IMR-90 (cell line): ENCODE measurements around the gene PLIN4. TPM values are rescaled to one million over a fixed set of nuclear protein-coding genes. Genes with fewer than 3 reads are reported as not detected.

Source experiments
- ATAC-seq: fragments of 200-7000 bp; cut with Tn5 transposase; 2 replicates; pipeline ENCODE4 v1.9.1; 2020; ENCODE audit warnings: low read depth, mild to moderate bottlenecking, moderate library complexity
- BruUV-seq: library from RNA; stranded (reverse); fragments of 400-500 nt; replicated peaks from 2 replicates; lab custom pipeline; 2021; lab: Mats Ljungman, UMichigan
- CTCF ChIA-PET: fragments of 300-600 bp; formaldehyde crosslinking; extraction: SDS; loops from one replicate; lab custom pipeline; 2021; ENCODE audit warnings: antibody characterized with exemption; lab: Yijun Ruan, JAX
- POLR2A ChIA-PET: fragments of 300-600 bp; sonication (Branson Sonifier 250); formaldehyde crosslinking; loops from one replicate; lab custom pipeline; 2022; ENCODE audit warnings: antibody characterized with exemption; ENCODE audit not compliant: unreplicated experiment; lab: Charles Lee
- DNase-seq: peaks from one replicate; pipeline ENCODE4 v3.0.0; 2013
- H2AFZ ChIP-seq: replicated peaks from 2 replicates; pipeline ENCODE3; 2013; ENCODE audit warnings: low read length, mild to moderate bottlenecking; ENCODE audit not compliant: poor library complexity
- H2AK5ac ChIP-seq: 2 replicates; pipeline ENCODE4 v1.6.1; 2013; ENCODE audit warnings: low read depth, low read length, inconsistent platforms
- H2AK9ac ChIP-seq: replicated peaks from 2 replicates; pipeline ENCODE3; 2013; ENCODE audit warnings: mild to moderate bottlenecking, low read depth, low read length, moderate library complexity; ENCODE audit not compliant: poor library complexity
- H2BK120ac ChIP-seq: 2 replicates; pipeline ENCODE4 v1.6.1; 2013; ENCODE audit warnings: low read depth, low read length, inconsistent platforms
- H2BK15ac ChIP-seq: 3 replicates; pipeline ENCODE4 v1.6.1; 2013; ENCODE audit warnings: low read depth, low read length, inconsistent platforms
- H2BK20ac ChIP-seq: 2 replicates; pipeline ENCODE4 v1.6.1; 2013; ENCODE audit warnings: low read depth, mild to moderate bottlenecking, inconsistent platforms, low read length, moderate library complexity
- H2BK5ac ChIP-seq: 2 replicates; pipeline ENCODE4 v1.6.1; 2013; ENCODE audit warnings: mild to moderate bottlenecking, low read depth, low read length, inconsistent platforms; ENCODE audit not compliant: poor library complexity, severe bottlenecking
- H3K14ac ChIP-seq: replicated peaks from 2 replicates; pipeline ENCODE4 v1.6.1; 2013; ENCODE audit warnings: low read depth, low read length, inconsistent platforms
- H3K18ac ChIP-seq: 2 replicates; pipeline ENCODE4 v1.6.1; 2013; ENCODE audit warnings: low read depth, low read length, control low read depth
- H3K23ac ChIP-seq: 2 replicates; pipeline ENCODE4 v1.6.1; 2013; ENCODE audit warnings: low read depth, low read length, inconsistent platforms
- H3K27ac ChIP-seq: 2 replicates; pipeline ENCODE4 v1.5.1; 2013; ENCODE audit warnings: mild to moderate bottlenecking, control low read depth, low read length; ENCODE audit not compliant: insufficient read depth
- H3K27me3 ChIP-seq: 2 replicates; pipeline ENCODE4 v1.6.1; 2013; ENCODE audit warnings: low read length; ENCODE audit not compliant: control insufficient read depth, insufficient read depth
- H3K36me3 ChIP-seq: 2 replicates; pipeline ENCODE4 v1.6.1; 2013; ENCODE audit warnings: low read length, mixed read lengths; ENCODE audit not compliant: control insufficient read depth, insufficient read depth
- H3K4ac ChIP-seq: 2 replicates; pipeline ENCODE4 v1.6.1; 2013; ENCODE audit warnings: low read depth, low read length, inconsistent platforms
- H3K4me1 ChIP-seq: 2 replicates; pipeline ENCODE4 v1.6.1; 2013; ENCODE audit warnings: low read length, mixed read lengths; ENCODE audit not compliant: control insufficient read depth, insufficient read depth
- H3K4me2 ChIP-seq: 2 replicates; pipeline ENCODE4 v1.6.1; 2013; ENCODE audit warnings: low read depth, mild to moderate bottlenecking, control low read depth, low read length, moderate library complexity
- H3K4me3 ChIP-seq: 2 replicates; pipeline ENCODE4 v1.5.1; 2013; ENCODE audit warnings: low read depth, mild to moderate bottlenecking, control low read depth, low read length, moderate library complexity; ENCODE audit not compliant: insufficient read depth
- H3K56ac ChIP-seq: 2 replicates; pipeline ENCODE4 v1.6.1; 2013; ENCODE audit warnings: low read length, inconsistent platforms; ENCODE audit not compliant: insufficient read depth; ENCODE audit errors: extremely low read depth
- H3K79me1 ChIP-seq, 2 experiments: 2 replicates each; pipeline ENCODE4 v1.6.1; 2013; ENCODE audit warnings: low read length in 2 of 2, inconsistent platforms in 1 of 2, low read depth in 1 of 2
- H3K9ac ChIP-seq: 2 replicates; pipeline ENCODE4 v1.6.1; 2013; ENCODE audit warnings: low read depth, low read length, control low read depth
- H3K9me1 ChIP-seq: 2 replicates; pipeline ENCODE4 v1.6.1; 2013; ENCODE audit warnings: low read length, inconsistent platforms; ENCODE audit not compliant: insufficient read depth
- H3K9me3 ChIP-seq: 2 replicates; pipeline ENCODE4 v1.6.1; 2013; ENCODE audit warnings: low read length; ENCODE audit not compliant: control insufficient read depth, insufficient read depth
- H4K20me1 ChIP-seq: 2 replicates; pipeline ENCODE4 v1.6.1; 2013; ENCODE audit warnings: low read length, inconsistent platforms; ENCODE audit not compliant: insufficient read depth
- H4K5ac ChIP-seq: 2 replicates; pipeline ENCODE4 v1.6.1; 2013; ENCODE audit warnings: mild to moderate bottlenecking, low read depth, low read length, control low read depth
- H4K8ac ChIP-seq, 2 experiments: 2 replicates each; pipeline ENCODE4 v1.6.1; 2013; ENCODE audit warnings: low read depth in 2 of 2, low read length in 2 of 2, control low read depth in 1 of 2, inconsistent platforms in 1 of 2
- H4K91ac ChIP-seq: 2 replicates; pipeline ENCODE4 v1.6.1; 2013; ENCODE audit warnings: low read depth, low read length, inconsistent platforms; ENCODE audit not compliant: insufficient read depth
- BHLHE40 ChIP-seq: fragments of 150-350 bp; IDR thresholded peaks from 2 replicates; pipeline ENCODE4 v1.6.1; 2016; ENCODE audit warnings: mild to moderate bottlenecking, low read depth, low read length
- CHD1 ChIP-seq: IDR thresholded peaks from 2 replicates; pipeline ENCODE4 v1.6.1; 2012; ENCODE audit warnings: low read depth, low read length, improper control_type of control experiment
- FOS ChIP-seq: fragments of 150-350 bp; IDR thresholded peaks from 2 replicates; pipeline ENCODE4 v1.6.1; 2016; ENCODE audit warnings: low read depth, low read length
- MAFK ChIP-seq: IDR thresholded peaks from 2 replicates; pipeline ENCODE4 v1.6.1; 2012; ENCODE audit warnings: low read depth, low read length, improper control_type of control experiment
- MAZ ChIP-seq: IDR thresholded peaks from 2 replicates; pipeline ENCODE4 v1.6.1; 2012; ENCODE audit warnings: low read depth, mild to moderate bottlenecking, low read length, improper control_type of control experiment, moderate library complexity, borderline replicate concordance
- MXI1 ChIP-seq: IDR thresholded peaks from 2 replicates; pipeline ENCODE4 v1.6.1; 2012; ENCODE audit warnings: low read depth, mild to moderate bottlenecking, low read length, moderate library complexity, borderline replicate concordance
- NFE2L2 ChIP-seq: fragments of 150-350 bp; IDR thresholded peaks from 2 replicates; pipeline ENCODE4 v1.6.1; 2016; ENCODE audit warnings: low read depth, mild to moderate bottlenecking, low read length
- POLR2A ChIP-seq: IDR thresholded peaks from 2 replicates; pipeline ENCODE4 v1.6.1; 2012; ENCODE audit warnings: mild to moderate bottlenecking, low read depth, low read length
- RAD21 ChIP-seq: IDR thresholded peaks from 2 replicates; pipeline ENCODE4 v1.6.1; 2012; ENCODE audit warnings: low read length, improper control_type of control experiment
- RCOR1 ChIP-seq: IDR thresholded peaks from 2 replicates; pipeline ENCODE4 v1.6.1; 2012; ENCODE audit warnings: mild to moderate bottlenecking, low read length, improper control_type of control experiment; ENCODE audit not compliant: insufficient replicate concordance
- RFX5 ChIP-seq: IDR thresholded peaks from 2 replicates; pipeline ENCODE4 v1.8.0; 2012; ENCODE audit warnings: low read depth, mild to moderate bottlenecking, low read length, moderate library complexity
- SMC3 ChIP-seq: fragments of 150-350 bp; IDR thresholded peaks from 2 replicates; pipeline ENCODE4 v1.6.1; 2016; ENCODE audit warnings: low read depth, mild to moderate bottlenecking, antibody characterized with exemption, low read length, moderate library complexity
- WGBS, 2 experiments: methylation state at CpG; one replicate each; pipeline versions ENCODE4 v1.1.5 to v1.1.7; 2013; ENCODE audit warnings: missing lambda C conversion rate in 2 of 2; ENCODE audit not compliant: insufficient read length in 1 of 2; ENCODE audit errors: extremely low coverage in 2 of 2; 5-methylcytosine and 5-hydroxymethylcytosine counted together
- dilution Hi-C: fragments of 300-500 bp; cut with HindIII; formaldehyde crosslinking; loops from one replicate; pipeline ENCODE4 v1.14.3; 2018; ENCODE audit warnings: low sequenced_read_pairs; ENCODE audit not compliant: unreplicated experiment
- in situ Hi-C: fragments of 300-500 bp; cut with MboI; formaldehyde crosslinking; loops from 3 replicates; pipeline ENCODE4 v1.14.3; 2019; ENCODE audit warnings: low sequenced_read_pairs, inconsistent platforms, mixed read lengths
- intact Hi-C: fragments of 100-400 bp; cut with micrococcal nuclease; formaldehyde crosslinking; loops from 2 replicates; pipeline ENCODE4 v1.10.0; 2022
- polyA plus RNA-seq, 3 experiments: library from polyadenylated mRNA; depleted of rRNA; stranded (reverse); fragments of >200 nt; gene quantifications; 2 replicates each; pipeline ENCODE4 v1.2.3, GENCODE V29; 2012; ENCODE audit warnings: low replicate concordance in 1 of 3
- total RNA-seq: library from RNA; depleted of rRNA; stranded (reverse); fragments of >200 nt; gene quantifications from 2 replicates; pipeline ENCODE4 v1.2.3, GENCODE V29; 2012
- TF ChIP-seq, protein P1 (sequence below): fragments of 150-350 bp; IDR thresholded peaks from 2 replicates; pipeline ENCODE4 v1.6.1; 2016; ENCODE audit warnings: low read depth, mild to moderate bottlenecking, low read length, moderate library complexity, borderline replicate concordance
- TF ChIP-seq, protein P2 (sequence below): fragments of 150-350 bp; IDR thresholded peaks from 2 replicates; pipeline ENCODE4 v1.6.1; 2017; ENCODE audit warnings: mild to moderate bottlenecking, antibody characterized with exemption, low read length, low read depth
- TF ChIP-seq, protein P3 (sequence below): conservative IDR thresholded peaks from 2 replicates; pipeline ENCODE4 v1.5.1; 2012; ENCODE audit warnings: mild to moderate bottlenecking, low read depth, low read length, improper control_type of control experiment

The PLIN4 gene
- total and polyA plus RNA-seq, 2 of the 4 experiments (the other 2 are of a cell fraction): under 0.01 to 0.09 TPM

DNA sequence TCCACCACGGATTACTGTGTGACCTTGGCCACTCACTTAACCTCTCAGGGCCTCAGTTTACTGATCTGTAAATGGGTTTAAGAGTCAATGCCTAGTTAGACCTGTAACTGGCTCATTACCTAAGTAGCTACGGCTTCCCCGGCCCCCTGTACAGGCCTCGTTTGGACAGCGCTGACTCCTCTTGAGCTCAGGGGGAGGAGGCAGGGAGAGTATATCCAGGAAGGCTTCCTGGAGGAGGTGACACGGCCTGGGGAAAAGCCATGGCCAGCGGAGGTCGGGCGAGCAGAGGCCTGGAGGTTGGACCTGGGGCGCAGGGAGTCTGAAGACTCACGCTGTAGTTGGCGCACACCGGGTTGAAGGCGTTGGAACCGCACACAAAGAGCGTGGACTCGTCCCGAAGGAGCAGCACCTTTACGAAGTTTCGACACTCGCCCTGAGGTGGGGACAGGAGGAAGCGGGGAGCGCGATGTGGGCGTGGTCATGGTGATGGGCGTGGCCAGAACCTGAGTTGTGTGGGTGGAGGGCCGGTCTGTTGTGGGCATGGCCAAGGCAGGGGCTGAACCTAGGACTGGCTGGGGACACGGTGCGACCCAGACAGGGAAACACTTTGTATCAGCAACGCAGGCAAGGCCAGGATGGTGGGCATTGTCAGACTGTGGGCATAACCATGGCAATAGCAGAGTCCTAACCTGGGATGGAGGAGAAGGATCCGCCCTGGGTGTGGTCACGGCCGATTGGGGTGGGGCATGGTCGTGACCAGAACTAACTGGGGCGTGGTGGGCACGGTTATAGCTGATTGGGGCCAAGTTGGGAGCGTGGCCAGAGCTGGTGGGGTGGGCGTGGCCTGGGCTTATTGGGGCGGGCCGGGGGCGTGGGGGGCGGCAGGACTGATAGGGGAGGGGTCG, 37.6 kb upstream of the PLIN4 start:
- H3K27me3 ChIP-seq: no peaks in the 10 kb centered on the region; the same call in 1 of the 2 replicates
- H2AK5ac ChIP-seq: no peak overlapping the region
- H3K9ac ChIP-seq: no peak overlapping the region
- H2AFZ ChIP-seq: peak overlapping the region; percentile 11
- TF ChIP-seq MAFK: no peak
- TF ChIP-seq SMC3: no peak
- TF ChIP-seq POLR2A: no peak
- TF ChIP-seq NFE2L2: no peak
- TF ChIP-seq CHD1: no peak
- TF ChIP-seq, protein P1, sequence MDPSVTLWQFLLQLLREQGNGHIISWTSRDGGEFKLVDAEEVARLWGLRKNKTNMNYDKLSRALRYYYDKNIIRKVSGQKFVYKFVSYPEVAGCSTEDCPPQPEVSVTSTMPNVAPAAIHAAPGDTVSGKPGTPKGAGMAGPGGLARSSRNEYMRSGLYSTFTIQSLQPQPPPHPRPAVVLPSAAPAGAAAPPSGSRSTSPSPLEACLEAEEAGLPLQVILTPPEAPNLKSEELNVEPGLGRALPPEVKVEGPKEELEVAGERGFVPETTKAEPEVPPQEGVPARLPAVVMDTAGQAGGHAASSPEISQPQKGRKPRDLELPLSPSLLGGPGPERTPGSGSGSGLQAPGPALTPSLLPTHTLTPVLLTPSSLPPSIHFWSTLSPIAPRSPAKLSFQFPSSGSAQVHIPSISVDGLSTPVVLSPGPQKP: no peak
- TF ChIP-seq RCOR1: no peak
- no peak for TF ChIP-seq RAD21
- TF ChIP-seq, protein P2, sequence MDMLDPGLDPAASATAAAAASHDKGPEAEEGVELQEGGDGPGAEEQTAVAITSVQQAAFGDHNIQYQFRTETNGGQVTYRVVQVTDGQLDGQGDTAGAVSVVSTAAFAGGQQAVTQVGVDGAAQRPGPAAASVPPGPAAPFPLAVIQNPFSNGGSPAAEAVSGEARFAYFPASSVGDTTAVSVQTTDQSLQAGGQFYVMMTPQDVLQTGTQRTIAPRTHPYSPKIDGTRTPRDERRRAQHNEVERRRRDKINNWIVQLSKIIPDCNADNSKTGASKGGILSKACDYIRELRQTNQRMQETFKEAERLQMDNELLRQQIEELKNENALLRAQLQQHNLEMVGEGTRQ: no peak
- TF ChIP-seq BHLHE40: no peak
- no peak for TF ChIP-seq MAZ
- TF ChIP-seq, protein P3, sequence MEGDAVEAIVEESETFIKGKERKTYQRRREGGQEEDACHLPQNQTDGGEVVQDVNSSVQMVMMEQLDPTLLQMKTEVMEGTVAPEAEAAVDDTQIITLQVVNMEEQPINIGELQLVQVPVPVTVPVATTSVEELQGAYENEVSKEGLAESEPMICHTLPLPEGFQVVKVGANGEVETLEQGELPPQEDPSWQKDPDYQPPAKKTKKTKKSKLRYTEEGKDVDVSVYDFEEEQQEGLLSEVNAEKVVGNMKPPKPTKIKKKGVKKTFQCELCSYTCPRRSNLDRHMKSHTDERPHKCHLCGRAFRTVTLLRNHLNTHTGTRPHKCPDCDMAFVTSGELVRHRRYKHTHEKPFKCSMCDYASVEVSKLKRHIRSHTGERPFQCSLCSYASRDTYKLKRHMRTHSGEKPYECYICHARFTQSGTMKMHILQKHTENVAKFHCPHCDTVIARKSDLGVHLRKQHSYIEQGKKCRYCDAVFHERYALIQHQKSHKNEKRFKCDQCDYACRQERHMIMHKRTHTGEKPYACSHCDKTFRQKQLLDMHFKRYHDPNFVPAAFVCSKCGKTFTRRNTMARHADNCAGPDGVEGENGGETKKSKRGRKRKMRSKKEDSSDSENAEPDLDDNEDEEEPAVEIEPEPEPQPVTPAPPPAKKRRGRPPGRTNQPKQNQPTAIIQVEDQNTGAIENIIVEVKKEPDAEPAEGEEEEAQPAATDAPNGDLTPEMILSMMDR: no peak
- no peak for TF ChIP-seq MXI1
- no peak for TF ChIP-seq FOS
- no peak for TF ChIP-seq RFX5
- no peak overlapping the region for H3K4me3 ChIP-seq
- CTCF ChIA-PET: no interaction called here
- no peak overlapping the region for H2BK15ac ChIP-seq
- dilution Hi-C loops (no loop called here), intact Hi-C loops (no loop called here), in situ Hi-C loops (no loop called here)
- no peaks in the 10 kb centered on the region for H3K9me1 ChIP-seq
- no peak overlapping the region for H3K14ac ChIP-seq
- H3K56ac ChIP-seq: no peak overlapping the region
- no peak overlapping the region for H2AK9ac ChIP-seq
- H2BK5ac ChIP-seq: no peak overlapping the region
- POLR2A ChIA-PET: no interaction called here
- ATAC-seq (no peak), DNase-seq (no peak)
- no peaks in the 10 kb centered on the region for H3K79me1 ChIP-seq
- H4K5ac ChIP-seq: no peak overlapping the region
- whole genome bisulfite sequencing, 2 experiments: 81% methylated on average over 22 of the region's 43 CpGs; no CpG with 5 or more reads in 1 of the 2 experiments
- no peak overlapping the region for H3K27ac ChIP-seq
- H3K4ac ChIP-seq: no peak overlapping the region
- no peak overlapping the region for H2BK20ac ChIP-seq
- no peak overlapping the region for H4K8ac ChIP-seq
- BruUV-seq: no TSS peak
- no peaks in the 10 kb centered on the region for H3K9me3 ChIP-seq
- H2BK120ac ChIP-seq: no peak overlapping the region
- H3K23ac ChIP-seq: no peak overlapping the region
- no peak overlapping the region for H3K4me2 ChIP-seq
- no peak overlapping the region for H4K91ac ChIP-seq
- no peak overlapping the region for H3K18ac ChIP-seq
- H3K36me3 ChIP-seq: no peaks in the 10 kb centered on the region
- no peaks in the 10 kb centered on the region for H4K20me1 ChIP-seq
- H3K4me1 ChIP-seq: no peaks in the 10 kb centered on the region
